ENCODE measurements around the gene SEMA7A. TPM values are rescaled to one million over a fixed set of nuclear protein-coding genes. Genes with fewer than 3 reads are reported as not detected.

SEMA7A gene
- total and polyA plus RNA-seq, 2 of the 4 experiments (the other 2 are of a cell fraction): 30.5 to 87.3 TPM

- in situ Hi-C loops (cut with MboI; ENCODE audit: low sequenced_read_pairs): loop anchor here (5.0 kb wide), 1 partner anchor 53 kb away; no protein-coding TSS in a partner anchor
- Histone ChIP-seq H3K4me1 (ENCODE audit: control insufficient read depth, insufficient read depth, low read length) (peaks cover 4% of the 10 kb centered on the region; the same call in 1 of the 2 replicates), H3K4me2 (ENCODE audit: low read depth, low read length) (no peak overlapping the region), H2BK5ac (ENCODE audit: low read depth, low read length, poor library complexity, severe bottlenecking) (peak overlapping the region; percentile 16), H3K9me3 (ENCODE audit: control insufficient read depth, insufficient read depth, low read length) (no peaks in the 10 kb centered on the region), H3K4ac (ENCODE audit: low read depth, low read length) (peak overlapping the region; percentile 41; the same call in 1 of the 2 replicates), H4K8ac (ENCODE audit: low read depth in 2 of 2, low read length in 2 of 2) (peak overlapping the region in 1 of 2 experiments; percentile 71; a peak in 2 of 4 replicates), H3K4me3 (ENCODE audit: insufficient read depth, low read depth, low read length) (no peak overlapping the region), H4K5ac (ENCODE audit: low read depth, low read length) (peak overlapping the region; percentile 38; the same call in 1 of the 2 replicates), H3K18ac (ENCODE audit: low read depth, low read length) (no peak overlapping the region), H2AK5ac (ENCODE audit: low read depth, low read length) (peak overlapping the region; percentile 65), H3K36me3 (ENCODE audit: control insufficient read depth, insufficient read depth, low read length) (no peaks in the 10 kb centered on the region), H3K9ac (ENCODE audit: low read depth, low read length) (no peak overlapping the region), H3K9me1 (ENCODE audit: insufficient read depth, low read length) (peaks cover 8% of the 10 kb centered on the region; the same call in 1 of the 2 replicates), H3K23ac (ENCODE audit: low read depth, low read length) (no peak overlapping the region), H2AK9ac (replicated peaks; ENCODE audit: low read depth, low read length, poor library complexity) (peak overlapping the region; percentile 92), H4K20me1 (ENCODE audit: insufficient read depth, low read length) (no peaks in the 10 kb centered on the region), H2BK20ac (ENCODE audit: low read depth, low read length) (peak overlapping the region; percentile 73; the same call in 1 of the 2 replicates), H2AFZ (replicated peaks; ENCODE audit: low read length, poor library complexity) (peak overlapping the region; percentile 76), H3K27me3 (ENCODE audit: control insufficient read depth, insufficient read depth, low read length) (no peaks in the 10 kb centered on the region), H3K56ac (ENCODE audit: extremely low read depth, insufficient read depth, low read length) (no peak overlapping the region), H3K27ac (ENCODE audit: insufficient read depth, low read length) (no peak overlapping the region), H2BK120ac (ENCODE audit: low read depth, low read length) (peak overlapping the region; percentile 57; the same call in 1 of the 2 replicates), H2BK15ac (ENCODE audit: low read depth, low read length) (0 out of 3 replicates have a peak overlapping the region, but pooled peaks have one; percentile 46), H3K14ac (replicated peaks; ENCODE audit: low read depth, low read length) (peak overlapping the region; percentile 25), H3K79me1 (ENCODE audit: low read depth in 1 of 2, low read length in 2 of 2) (peaks cover 0 to 5% of the 10 kb centered on the region in 2 experiments; a peak in 1 of 4 replicates), H4K91ac (ENCODE audit: insufficient read depth, low read depth, low read length) (peak overlapping the region; percentile 32)
- ChIA-PET POLR2A (ENCODE audit: unreplicated experiment) (interaction anchor here (0.5 kb wide), 1 partner anchor 77 kb away, joined by 6 read pairs; no protein-coding TSS in a partner anchor), CTCF (interaction anchor here (0.5 to 5.3 kb wide), 2 partner anchors 54 to 148 kb away, joined by 5 to 31 read pairs; no protein-coding TSS in a partner anchor)
- BruUV-seq (replicated peaks): no TSS peak
- dilution Hi-C loops (cut with HindIII; ENCODE audit: low sequenced_read_pairs, unreplicated experiment): no loop called here
- WGBS, 2 experiments (ENCODE audit: extremely low coverage in 2 of 2, insufficient read length in 1 of 2): no CpG with 5 or more reads among the region's 3 CpGs
- no peak for DNase-seq
- intact Hi-C loops (cut with micrococcal nuclease): loop anchor here (5.0 kb wide), 1 partner anchor 163 kb away; no protein-coding TSS in a partner anchor
- TF ChIP-seq RFX5 (IDR thresholded peaks at IDR 0.05; ENCODE audit: low read depth, low read length) (no peak), RAD21 (IDR thresholded peaks at IDR 0.05; ENCODE audit: low read length) (no peak), CHD1 (IDR thresholded peaks at IDR 0.05; ENCODE audit: low read depth, low read length) (no peak), RCOR1 (IDR thresholded peaks at IDR 0.05; ENCODE audit: insufficient replicate concordance, low read length) (no peak), SMC3 (IDR thresholded peaks at IDR 0.05; ENCODE audit: low read depth, low read length) (no peak), MAFK (IDR thresholded peaks at IDR 0.05; ENCODE audit: low read depth, low read length) (no peak)
- ATAC-seq (ENCODE audit: low read depth): no peak
Observed at GRCh38 chr15:74384566-74384880, 49.2 kb downstream of the SEMA7A start.
